Panc1 (cell line): ENCODE results near the gene CLPTM1. TPM values are rescaled to one million over a fixed set of nuclear protein-coding genes. Genes with fewer than 3 reads are reported as not detected.
"Not testable (repeated sequence)": the region's sequence is repeated elsewhere in the genome, so short reads cannot be mapped to it uniquely, and the experiment has no call there.

Source experiments
- ATAC-seq: fragments of 200-7000 bp; cut with Tn5 transposase; 2 replicates; pipeline ENCODE4 v1.9.1; 2020; ENCODE audit warnings: mild to moderate bottlenecking, moderate library complexity
- BruUV-seq: library from RNA; stranded (reverse); fragments of 400-500 nt; replicated peaks from 2 replicates; lab custom pipeline; 2021; lab: Mats Ljungman, UMichigan
- CTCF ChIA-PET: fragments of 300-600 bp; sonication (Branson Sonifier 250); formaldehyde crosslinking; loops from one replicate; lab custom pipeline; 2022; ENCODE audit warnings: antibody characterized with exemption; lab: Charles Lee
- POLR2A ChIA-PET: fragments of 300-600 bp; sonication (Branson Sonifier 250); formaldehyde crosslinking; loops from one replicate; lab custom pipeline; 2022; ENCODE audit warnings: antibody characterized with exemption; lab: Charles Lee
- DNase-seq: peaks from one replicate; pipeline ENCODE4 v3.0.0-alpha.2; 2010; ENCODE audit warnings: low read depth, low spot score
- H3K27ac ChIP-seq: 2 replicates; pipeline ENCODE4 v1.5.1; 2011; ENCODE audit warnings: mild to moderate bottlenecking, low read length, inconsistent platforms
- H3K27me3 ChIP-seq: fragments of 200-500 bp; sonication (Bioruptor generic); 2 replicates; pipeline ENCODE4 v1.6.0; 2014; ENCODE audit warnings: low read length, inconsistent platforms; ENCODE audit not compliant: control insufficient read depth, insufficient read depth
- H3K36me3 ChIP-seq: fragments of 200-500 bp; sonication (Bioruptor generic); 2 replicates; pipeline ENCODE4 v1.5.1; 2014; ENCODE audit warnings: inconsistent platforms, mild to moderate bottlenecking, low read length, moderate library complexity; ENCODE audit not compliant: control insufficient read depth, insufficient read depth
- H3K4me1 ChIP-seq: 2 replicates; pipeline ENCODE4 v1.5.1; 2011; ENCODE audit warnings: inconsistent platforms, mild to moderate bottlenecking, low read length, moderate library complexity; ENCODE audit not compliant: control insufficient read depth, insufficient read depth
- H3K4me3 ChIP-seq, 2 experiments: 2 replicates each; pipeline ENCODE4 v1.5.1; 2011 to 2012; ENCODE audit warnings: low read depth in 2 of 2, low read length in 2 of 2, mild to moderate bottlenecking in 2 of 2, inconsistent platforms in 1 of 2, moderate library complexity in 1 of 2
- H3K9me3 ChIP-seq: fragments of 200-500 bp; sonication (Bioruptor generic); 2 replicates; pipeline ENCODE4 v1.5.1; 2014; ENCODE audit warnings: low read depth, mild to moderate bottlenecking, inconsistent platforms, low read length, moderate library complexity; ENCODE audit not compliant: control insufficient read depth, insufficient read depth
- POLR2AphosphoS5 ChIP-seq: IDR thresholded peaks from 2 replicates; pipeline ENCODE4 v1.6.1; 2012; ENCODE audit warnings: mild to moderate bottlenecking, low read depth, low read length, moderate library complexity
- SIN3A ChIP-seq: IDR thresholded peaks from 2 replicates; pipeline ENCODE4 v1.6.1; 2012; ENCODE audit warnings: low read depth, mild to moderate bottlenecking, low read length, moderate library complexity, borderline replicate concordance; ENCODE audit not compliant: insufficient read depth
- TCF7L2 ChIP-seq: IDR thresholded peaks from 2 replicates; pipeline ENCODE4 v1.6.1; 2011; ENCODE audit warnings: mild to moderate bottlenecking, low read depth, low read length, inconsistent platforms
- in situ Hi-C: cut with HindIII; loops from 2 replicates; pipeline ENCODE4 v1.10.0; 2016; ENCODE audit warnings: low sequenced_read_pairs, low pct_unique_long_range_greater_than_20kb
- intact Hi-C: fragments of 100-400 bp; cut with micrococcal nuclease; formaldehyde crosslinking; loops from one replicate; pipeline ENCODE4 v1.10.0; 2022; ENCODE audit not compliant: unreplicated experiment
- total RNA-seq: library from RNA; stranded (reverse); gene quantifications from one replicate; pipeline ENCODE4 v1.2.1, GENCODE V29; 2021; ENCODE audit not compliant: unreplicated experiment
- TF ChIP-seq, protein P1 (sequence below): fragments of 450-650 bp; IDR thresholded peaks from 2 replicates; pipeline ENCODE4 v1.5.1; 2017; ENCODE audit warnings: mild to moderate bottlenecking
- TF ChIP-seq, protein P2 (sequence below), 2 experiments: IDR thresholded peaks; 2 replicates each; pipeline ENCODE4 v1.6.1; 2011 to 2012; ENCODE audit warnings: low read depth in 2 of 2, control low read depth in 1 of 2, low read length in 1 of 2, mild to moderate bottlenecking in 1 of 2, moderate library complexity in 1 of 2; ENCODE audit not compliant: insufficient read depth in 1 of 2

Gene CLPTM1
- total RNA-seq, 1 experiment from 2014 or later = 98.4 TPM

DNA sequence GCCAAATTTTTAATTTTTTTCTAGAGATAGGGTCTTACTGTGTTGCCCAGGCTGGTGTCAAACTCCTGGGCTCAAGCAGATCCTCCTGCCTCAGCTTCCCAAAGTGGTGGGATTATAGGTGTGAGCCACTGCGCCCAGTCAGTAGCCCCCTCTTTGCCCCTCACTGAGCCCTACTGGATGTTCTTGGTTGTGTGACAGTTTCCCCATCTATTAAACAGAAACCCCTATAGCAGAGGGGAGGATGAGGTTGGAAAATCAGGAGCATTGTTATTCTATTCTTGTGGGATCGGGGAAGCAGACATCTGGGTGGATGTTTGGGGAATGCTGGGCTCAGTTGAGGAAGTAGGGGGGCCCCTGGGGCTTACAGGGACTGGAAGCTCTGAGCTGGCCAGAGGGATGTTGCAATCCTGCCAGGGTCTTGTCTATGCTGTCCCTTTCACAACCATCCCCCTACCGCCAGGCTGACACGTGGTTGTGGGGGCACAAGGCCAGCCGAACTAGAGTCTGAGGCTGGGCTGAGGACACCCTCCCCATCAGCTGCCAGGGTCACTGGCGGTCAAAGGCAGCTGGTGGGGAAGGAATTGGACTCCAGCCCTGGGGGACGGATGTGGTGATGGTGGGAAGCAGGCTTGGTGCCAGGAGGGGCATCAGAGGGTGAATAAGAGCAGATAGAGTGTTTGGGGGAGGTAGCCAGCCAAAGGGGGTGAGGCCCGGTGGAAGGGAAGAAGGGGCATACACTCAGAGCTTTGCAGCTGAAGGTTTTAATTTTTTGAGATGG lies 29.9 kb upstream of the CLPTM1 start:
- in situ Hi-C loops (no loop called here), intact Hi-C loops (no loop called here)
- BruUV-seq = no TSS peak
- H3K4me1 ChIP-seq = no peaks in the 10 kb centered on the region; the same call in 1 of the 2 replicates
- no peaks in the 10 kb centered on the region for H3K36me3 ChIP-seq
- TF ChIP-seq, protein P1, sequence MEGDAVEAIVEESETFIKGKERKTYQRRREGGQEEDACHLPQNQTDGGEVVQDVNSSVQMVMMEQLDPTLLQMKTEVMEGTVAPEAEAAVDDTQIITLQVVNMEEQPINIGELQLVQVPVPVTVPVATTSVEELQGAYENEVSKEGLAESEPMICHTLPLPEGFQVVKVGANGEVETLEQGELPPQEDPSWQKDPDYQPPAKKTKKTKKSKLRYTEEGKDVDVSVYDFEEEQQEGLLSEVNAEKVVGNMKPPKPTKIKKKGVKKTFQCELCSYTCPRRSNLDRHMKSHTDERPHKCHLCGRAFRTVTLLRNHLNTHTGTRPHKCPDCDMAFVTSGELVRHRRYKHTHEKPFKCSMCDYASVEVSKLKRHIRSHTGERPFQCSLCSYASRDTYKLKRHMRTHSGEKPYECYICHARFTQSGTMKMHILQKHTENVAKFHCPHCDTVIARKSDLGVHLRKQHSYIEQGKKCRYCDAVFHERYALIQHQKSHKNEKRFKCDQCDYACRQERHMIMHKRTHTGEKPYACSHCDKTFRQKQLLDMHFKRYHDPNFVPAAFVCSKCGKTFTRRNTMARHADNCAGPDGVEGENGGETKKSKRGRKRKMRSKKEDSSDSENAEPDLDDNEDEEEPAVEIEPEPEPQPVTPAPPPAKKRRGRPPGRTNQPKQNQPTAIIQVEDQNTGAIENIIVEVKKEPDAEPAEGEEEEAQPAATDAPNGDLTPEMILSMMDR = no peak
- no peak for DNase-seq
- no peak overlapping the region for H3K27ac ChIP-seq
- H3K27me3 ChIP-seq = no peaks in the 10 kb centered on the region
- no peak overlapping the region for H3K4me3 ChIP-seq
- no peak for ATAC-seq
- CTCF ChIA-PET = no interaction called here
- POLR2A ChIA-PET = no interaction called here
- no peaks in the 10 kb centered on the region for H3K9me3 ChIP-seq

DNA sequence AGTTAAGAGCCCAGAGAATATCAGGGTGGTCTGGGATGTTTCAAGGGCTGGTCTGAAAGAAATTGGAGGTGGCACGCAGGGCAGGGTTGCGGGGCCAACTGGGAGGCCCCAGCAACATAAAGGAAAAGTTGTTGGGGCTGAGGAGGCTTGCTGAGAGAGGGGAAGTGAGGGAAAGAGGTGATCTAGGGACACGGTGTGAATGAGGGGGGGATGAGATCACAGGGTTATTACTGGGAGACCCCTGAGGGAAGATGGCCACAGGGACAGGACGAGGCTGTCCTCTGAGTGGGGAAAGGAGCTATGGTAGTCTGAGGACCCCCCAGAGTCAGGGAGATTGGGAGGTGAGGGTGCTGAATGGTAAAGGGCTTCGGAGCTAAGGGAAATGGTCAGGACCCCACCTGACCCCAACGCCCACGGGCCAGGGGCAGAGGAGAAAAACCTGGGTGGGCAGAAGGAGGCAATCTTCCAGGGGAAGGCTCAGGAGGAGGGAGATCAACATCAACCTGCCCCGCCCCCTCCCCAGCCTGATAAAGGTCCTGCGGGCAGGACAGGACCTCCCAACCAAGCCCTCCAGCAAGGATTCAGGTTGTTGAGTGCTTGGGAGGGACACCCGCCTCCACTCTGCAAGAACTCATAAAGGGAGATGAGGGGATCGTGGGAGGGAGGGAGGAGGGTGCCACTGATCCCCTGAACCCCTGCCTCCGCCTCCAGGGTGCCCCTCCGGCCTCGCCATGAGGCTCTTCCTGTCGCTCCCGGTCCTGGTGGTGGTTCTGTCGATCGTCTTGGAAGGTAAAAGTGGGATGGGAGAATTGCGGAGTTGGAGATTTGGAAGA lies 28.7 kb upstream of the CLPTM1 start:
- peak overlapping the region; percentile 4 to 25; a peak in 2 of 4 replicates for H3K4me3 ChIP-seq
- peak; percentile 62 for ATAC-seq
- CTCF ChIA-PET, H3K36me3 ChIP-seq, H3K27ac ChIP-seq, DNase-seq, POLR2A ChIA-PET, in situ Hi-C loops, BruUV-seq, intact Hi-C loops, H3K27me3 ChIP-seq, H3K4me1 ChIP-seq, H3K9me3 ChIP-seq: not testable (repeated sequence)

DNA sequence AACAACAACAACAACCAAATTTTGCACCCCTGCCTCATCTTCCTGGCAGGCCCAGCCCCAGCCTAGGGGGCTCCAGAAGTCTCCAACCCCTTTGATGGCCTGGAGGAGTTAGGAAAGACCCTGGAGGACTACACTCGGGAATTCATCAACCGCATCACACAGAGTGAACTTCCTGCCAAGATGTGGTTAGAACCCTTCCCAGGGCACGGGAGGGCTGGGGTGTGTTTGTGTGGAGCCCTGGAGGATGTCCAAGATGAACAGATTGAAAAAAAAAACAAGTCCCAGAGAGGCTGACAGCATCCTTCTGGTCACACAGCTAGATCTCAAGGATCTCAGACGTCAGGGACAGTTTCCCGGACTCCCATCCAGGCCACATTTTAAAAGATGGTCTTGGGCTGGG lies 27.4 kb upstream of the CLPTM1 start:
- intact Hi-C loops = no loop called here

More for the DNA sequence above, 27.4 kb upstream of the CLPTM1 start:
- Histone ChIP-seq H3K9me3 (no peaks in the 10 kb centered on the region), H3K36me3 (no peaks in the 10 kb centered on the region), H3K4me3 (no peak overlapping the region), H3K4me1 (no peaks in the 10 kb centered on the region; the same call in 1 of the 2 replicates), H3K27ac (no peak overlapping the region), H3K27me3 (no peaks in the 10 kb centered on the region)
- TF ChIP-seq, protein P2, sequence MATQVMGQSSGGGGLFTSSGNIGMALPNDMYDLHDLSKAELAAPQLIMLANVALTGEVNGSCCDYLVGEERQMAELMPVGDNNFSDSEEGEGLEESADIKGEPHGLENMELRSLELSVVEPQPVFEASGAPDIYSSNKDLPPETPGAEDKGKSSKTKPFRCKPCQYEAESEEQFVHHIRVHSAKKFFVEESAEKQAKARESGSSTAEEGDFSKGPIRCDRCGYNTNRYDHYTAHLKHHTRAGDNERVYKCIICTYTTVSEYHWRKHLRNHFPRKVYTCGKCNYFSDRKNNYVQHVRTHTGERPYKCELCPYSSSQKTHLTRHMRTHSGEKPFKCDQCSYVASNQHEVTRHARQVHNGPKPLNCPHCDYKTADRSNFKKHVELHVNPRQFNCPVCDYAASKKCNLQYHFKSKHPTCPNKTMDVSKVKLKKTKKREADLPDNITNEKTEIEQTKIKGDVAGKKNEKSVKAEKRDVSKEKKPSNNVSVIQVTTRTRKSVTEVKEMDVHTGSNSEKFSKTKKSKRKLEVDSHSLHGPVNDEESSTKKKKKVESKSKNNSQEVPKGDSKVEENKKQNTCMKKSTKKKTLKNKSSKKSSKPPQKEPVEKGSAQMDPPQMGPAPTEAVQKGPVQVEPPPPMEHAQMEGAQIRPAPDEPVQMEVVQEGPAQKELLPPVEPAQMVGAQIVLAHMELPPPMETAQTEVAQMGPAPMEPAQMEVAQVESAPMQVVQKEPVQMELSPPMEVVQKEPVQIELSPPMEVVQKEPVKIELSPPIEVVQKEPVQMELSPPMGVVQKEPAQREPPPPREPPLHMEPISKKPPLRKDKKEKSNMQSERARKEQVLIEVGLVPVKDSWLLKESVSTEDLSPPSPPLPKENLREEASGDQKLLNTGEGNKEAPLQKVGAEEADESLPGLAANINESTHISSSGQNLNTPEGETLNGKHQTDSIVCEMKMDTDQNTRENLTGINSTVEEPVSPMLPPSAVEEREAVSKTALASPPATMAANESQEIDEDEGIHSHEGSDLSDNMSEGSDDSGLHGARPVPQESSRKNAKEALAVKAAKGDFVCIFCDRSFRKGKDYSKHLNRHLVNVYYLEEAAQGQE (IDR thresholded peaks at IDR 0.05; ENCODE audit: insufficient read depth in 1 of 2, low read depth in 2 of 2, low read length in 1 of 2) = no peak
- no peak for TF ChIP-seq TCF7L2
- TF ChIP-seq POLR2AphosphoS5 = no peak
- TF ChIP-seq, protein P1 = no peak
- no peak for TF ChIP-seq SIN3A
- POLR2A ChIA-PET = no interaction called here
- CTCF ChIA-PET = no interaction called here
- no peak for ATAC-seq
- BruUV-seq = no TSS peak
- DNase-seq = no peak
- in situ Hi-C loops = no loop called here
